Activated effector memory CD4-positive, alpha-beta T cell treated with anti-CD3 and anti-CD28 coated beads, Interleukin-2, amount 50 U/mL, for 16 hours (primary cell): ENCODE measurements around the gene RABL2B.
A peak's percentile ranks its signal among the peaks of the same experiment; 100 is the strongest.
"Not testable (repeated sequence)": the region's sequence is repeated elsewhere in the genome, so short reads cannot be mapped to it uniquely, and the experiment has no call there.

Experiments used
- DNase-seq: peaks from one replicate; pipeline ENCODE4 v3.0.0-alpha.2; 2020

The RABL2B gene

DNA sequence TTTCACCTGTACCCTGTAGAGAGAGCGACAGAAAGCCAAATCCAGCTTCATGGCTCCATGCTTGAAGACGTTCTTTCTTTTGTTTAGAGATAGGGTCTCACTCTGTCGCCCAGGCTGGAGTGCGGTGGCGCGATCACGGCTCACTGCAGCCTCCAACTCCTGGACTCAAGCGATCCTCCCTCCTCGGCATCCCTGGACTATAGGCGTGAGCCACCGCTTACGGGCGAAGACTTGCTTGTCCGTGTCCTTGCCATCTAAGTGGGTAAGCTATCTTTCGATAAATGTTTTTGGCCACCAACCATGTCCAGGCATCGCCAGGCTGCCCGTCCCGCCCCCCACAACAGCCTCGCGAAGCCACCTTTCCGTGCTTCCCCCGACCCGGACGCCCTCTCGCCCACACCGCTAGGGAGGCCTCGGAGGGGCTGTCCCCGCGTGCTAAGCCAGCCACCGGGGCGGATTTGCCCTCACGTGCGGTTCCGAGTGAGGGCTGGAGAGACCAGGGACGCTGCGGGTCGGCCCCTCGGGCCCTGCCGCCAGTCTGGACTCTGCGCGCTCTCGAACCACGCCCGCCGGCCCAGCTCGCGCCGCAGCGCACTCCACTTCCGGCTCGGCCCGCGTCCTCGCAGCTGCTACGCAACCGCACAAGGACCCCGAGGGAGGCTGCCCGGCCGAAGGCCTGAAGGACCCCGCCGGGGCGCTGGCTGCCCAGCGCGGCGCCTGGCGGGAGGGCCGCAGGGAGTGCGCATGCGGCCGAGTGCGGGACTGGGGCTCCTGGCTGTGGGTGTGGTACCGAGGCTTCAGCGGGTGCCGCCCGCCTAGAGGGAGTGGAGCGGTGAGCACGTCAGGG lies at the start of gene RABL2B:
Gene RABL2B, minus strand, starts transcription at position 604 of the 847 bp plus-strand sequence. CDS start 1,342 bp downstream, outside the sequence.
- peak; percentile 96 for DNase-seq

DNA sequence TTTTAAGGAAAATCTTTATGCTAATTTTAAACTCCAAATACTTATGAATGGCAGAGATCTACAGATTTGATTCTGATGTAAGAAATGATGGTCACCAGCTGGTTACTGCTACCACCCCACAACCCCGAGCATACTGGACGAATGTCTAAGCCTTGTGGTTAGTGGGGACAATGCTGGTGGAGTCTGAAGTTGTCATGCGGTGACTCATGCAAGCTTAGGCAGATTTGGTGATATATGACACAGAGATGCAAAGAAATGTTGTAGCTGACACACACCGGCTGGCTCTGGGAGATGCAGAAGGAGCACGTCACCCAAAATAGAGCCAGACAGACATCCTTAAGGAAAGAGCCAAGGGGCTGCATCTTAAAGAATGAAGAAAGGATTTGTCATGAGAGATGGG lies 3.5 kb upstream of the RABL2B start:
- DNase-seq = not testable (repeated sequence)

DNA sequence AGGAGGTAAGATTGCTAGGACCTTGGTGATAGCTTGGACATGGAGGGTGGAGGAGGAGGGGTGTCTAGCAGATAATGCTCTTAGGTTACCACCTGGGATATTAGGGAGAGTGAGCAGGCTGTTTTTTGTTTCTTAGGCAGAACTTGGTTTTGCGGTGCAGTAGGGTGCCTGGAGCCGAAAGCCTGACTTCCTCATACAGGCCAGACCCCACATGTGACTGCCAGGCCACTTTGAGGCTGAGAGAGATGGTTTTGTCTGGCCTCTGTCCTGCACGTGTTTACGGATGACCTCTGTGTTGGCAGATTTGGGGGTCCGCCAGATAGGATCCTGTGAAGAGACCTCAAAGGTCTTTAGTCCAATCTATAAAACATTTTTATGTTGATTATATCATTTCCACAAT lies 1.9 kb upstream of the RABL2B start:
- DNase-seq = not testable (repeated sequence)

DNA sequence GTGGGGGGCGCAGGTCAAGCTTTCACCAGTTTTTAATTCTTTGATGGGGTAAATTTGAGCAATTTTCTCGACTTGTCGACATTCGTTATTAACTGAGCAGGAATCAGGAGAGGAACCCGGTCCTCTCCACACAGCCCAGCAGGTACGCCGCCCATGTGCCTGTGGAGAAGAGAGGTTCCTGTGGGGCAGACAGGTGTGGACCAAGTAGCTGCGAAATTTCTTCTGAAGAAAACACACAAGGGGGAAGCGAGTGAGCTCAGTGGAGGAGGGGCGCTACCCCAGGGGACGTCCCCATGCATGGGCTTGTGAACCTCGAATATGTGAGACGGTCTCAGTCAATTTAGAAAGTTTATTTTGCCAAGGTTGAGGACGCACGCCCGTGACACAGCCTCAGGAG lies 442 bp upstream of the RABL2B start:
- DNase-seq = not testable (repeated sequence)

DNA sequence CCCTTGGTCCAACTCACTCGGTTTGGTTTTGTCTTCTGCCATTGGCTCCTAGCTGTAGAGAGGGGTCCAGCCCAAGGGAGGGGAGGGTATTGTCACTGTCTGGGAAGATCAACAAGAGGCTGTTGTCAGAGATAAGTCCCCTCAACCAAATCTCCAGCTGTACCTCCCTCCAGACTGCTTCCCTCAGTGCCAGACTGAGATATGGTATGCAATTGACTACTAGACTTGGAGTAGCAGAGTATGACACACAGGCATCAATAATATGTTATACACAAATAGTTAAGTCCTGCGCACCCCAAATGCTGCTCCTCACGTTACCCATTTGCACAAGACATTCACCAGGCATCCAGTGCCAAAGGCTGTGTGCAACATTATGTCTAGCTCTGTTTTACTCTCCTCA lies 1.2 kb downstream of the RABL2B start:
- DNase-seq = not testable (repeated sequence)

DNA sequence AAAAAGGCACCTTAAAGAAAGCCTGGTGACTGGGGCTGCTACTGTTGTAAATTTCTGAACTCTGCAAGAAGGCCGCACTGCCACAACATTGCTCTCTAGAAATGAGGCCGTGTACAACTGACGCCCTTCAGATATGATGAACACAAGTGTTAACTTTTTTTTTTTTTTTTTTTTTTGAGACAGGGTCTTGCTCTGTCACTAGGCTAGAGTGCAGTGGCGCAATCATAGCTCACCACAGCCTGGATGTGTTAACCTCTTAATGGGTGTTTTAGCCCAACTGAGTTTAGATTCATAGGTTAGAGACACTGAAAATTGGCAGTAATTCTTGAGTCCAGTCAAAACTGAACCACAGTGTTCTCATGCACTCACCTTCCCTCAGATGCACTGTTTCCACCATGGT lies 3.2 kb downstream of the RABL2B start:
- not testable (repeated sequence) for DNase-seq

DNA sequence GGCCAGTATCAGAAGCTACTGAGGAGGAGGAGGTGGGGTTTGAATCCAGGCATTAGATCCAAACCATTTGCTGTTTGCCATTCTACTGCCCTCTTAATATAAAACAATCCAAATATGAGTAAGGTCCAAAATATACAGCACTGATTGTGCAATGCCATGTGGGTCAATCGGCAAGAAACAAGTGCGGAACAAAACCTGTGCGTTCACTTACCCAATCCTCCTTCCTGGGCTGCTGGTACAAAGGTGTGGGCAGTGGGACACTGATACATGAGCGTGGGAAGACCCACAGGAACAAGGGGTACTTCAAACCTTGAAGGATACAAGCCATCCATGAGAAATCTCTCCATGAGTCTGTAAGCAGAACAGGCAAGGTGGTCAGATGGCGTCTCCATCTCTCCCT lies 5.8 kb downstream of the RABL2B start:
- DNase-seq = not testable (repeated sequence)

DNA sequence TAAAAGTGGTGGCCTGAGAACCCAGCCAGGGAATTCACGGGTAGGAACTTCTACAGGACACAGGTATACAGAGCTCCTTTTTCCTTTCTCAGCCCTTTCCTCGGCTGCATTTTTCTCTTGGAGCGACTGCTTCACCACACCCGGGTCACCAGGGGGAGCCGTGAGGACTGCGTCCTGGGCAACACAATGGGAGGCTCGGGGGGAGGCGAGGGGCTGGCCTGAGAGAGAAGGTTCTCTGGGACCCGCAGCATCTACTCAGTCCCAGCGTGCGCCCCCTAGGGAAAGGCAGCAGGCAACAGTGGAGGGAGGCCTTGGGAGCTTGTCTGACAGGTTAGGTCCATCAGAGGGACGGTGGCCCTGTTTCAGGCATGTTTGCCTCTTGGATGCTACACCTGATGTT lies 8.3 kb downstream of the RABL2B start:
- not testable (repeated sequence) for DNase-seq

DNA sequence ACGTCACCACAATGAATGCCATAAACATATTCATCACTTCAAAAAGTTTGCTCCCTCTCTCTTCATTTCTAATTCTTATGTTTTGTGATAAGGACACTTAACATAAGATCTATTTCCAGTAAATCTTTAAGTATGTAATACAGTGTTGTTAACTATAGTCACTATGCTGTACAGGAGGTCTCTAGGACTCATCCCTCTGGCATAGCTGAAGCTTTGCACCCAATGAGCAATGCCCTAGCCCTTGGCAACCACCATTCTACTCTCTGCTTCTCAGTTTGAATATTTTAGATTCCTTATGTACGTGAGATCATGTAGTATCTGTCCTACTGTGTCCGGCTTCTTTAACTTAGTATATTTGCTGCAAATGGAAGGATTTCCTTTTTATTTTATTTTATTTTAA lies 19.1 kb downstream of the RABL2B start:
- DNase-seq = not testable (repeated sequence)

DNA sequence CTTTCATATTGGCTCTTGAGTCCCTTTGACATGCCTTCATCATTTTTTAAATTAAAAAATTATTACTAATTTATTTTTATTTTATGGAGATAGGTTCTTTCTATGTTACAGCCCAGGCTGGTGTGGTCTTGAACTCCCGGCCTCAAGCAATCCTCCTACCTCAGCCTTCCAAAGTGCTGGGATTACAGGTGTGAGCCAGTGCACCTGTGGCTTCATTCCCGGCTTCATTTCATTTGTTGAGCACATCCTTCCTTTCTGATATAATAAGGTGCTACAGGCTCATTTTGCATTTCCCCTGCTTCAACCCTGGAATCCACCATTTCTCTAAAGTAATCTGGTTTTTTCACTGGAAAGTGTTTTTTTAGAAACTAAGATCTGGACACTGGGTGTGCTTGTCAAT lies 21.6 kb downstream of the RABL2B start:
- DNase-seq = not testable (repeated sequence)

DNA sequence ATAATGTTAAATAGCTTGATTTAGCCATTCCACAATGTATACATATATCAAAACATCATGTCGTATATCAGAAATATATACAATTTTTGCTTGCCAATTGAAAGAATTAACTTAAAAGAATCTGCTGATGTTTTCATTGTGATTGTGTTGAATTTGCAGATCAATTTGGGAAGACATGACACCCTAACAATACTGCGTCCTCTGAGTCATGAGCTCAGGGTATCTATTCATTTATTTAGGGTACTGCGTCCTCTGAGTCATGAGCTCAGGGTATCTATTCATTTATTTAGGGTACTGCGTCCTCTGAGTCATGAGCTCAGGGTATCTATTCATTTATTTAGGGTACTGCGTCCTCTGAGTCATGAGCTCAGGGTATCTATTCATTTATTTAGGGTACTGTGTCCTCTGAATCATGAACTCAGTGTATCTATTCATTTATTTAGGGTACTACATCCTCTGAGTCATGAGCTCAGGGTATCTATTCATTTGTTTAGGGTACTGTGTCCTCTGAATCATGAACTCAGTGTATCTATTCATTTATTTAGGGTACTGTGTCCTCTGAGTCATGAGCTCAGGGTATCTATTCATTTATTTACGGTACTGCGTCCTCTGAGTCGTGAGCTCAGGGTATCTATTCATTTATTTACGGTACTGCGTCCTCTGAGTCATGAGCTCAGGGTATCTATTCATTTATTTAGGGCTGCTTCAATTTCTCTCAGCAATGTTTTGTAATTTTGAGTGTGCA lies 23.7 kb downstream of the RABL2B start:
- not testable (repeated sequence) for DNase-seq

DNA sequence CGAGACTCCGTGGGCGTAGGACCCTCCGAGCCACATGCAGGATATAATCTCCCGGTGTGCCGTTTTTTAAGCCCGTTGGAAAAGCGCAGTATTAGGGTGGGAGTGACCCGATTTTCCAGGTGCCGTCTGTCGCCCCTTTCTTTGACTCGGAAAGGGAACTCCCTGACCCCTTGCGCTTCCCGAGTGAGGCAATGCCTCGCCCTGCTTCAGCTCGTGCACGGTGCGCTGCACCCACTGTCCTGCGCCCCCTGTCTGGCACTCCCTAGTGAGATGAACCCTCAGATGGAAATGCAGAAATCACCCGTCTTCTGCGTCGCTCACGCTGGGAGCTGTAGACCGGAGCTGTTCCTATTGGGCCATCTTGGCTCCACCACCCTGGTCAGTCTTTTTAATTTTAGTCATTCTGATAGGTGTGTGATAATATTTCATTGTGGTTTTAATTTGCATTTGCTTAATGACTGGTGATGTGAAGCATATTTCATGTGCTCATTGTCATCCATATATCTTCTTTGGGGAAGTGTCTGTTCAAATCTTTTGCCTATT lies 26.4 kb downstream of the RABL2B start:
- DNase-seq = peak; percentile 87

DNA sequence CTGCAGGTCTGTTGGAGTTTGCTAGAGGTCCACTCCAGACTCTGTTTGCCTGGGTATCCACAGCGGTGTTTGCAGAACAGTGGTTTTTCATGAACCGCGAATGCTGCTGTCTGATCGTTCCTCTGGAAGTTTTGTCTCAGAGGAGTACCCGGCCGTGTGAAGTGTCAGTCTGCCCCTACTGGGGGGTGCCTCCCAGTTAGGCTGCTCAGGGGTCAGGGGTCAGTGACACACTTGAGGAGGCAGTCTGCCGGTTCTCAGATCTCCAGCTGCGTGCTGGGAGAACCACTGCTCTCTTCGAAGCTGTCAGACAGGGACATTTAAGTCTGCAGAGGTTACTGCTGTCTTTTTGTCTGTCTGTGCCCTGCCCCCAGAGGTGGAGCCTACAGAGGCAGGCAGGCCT lies 27.0 kb downstream of the RABL2B start:
- not testable (repeated sequence) for DNase-seq

DNA sequence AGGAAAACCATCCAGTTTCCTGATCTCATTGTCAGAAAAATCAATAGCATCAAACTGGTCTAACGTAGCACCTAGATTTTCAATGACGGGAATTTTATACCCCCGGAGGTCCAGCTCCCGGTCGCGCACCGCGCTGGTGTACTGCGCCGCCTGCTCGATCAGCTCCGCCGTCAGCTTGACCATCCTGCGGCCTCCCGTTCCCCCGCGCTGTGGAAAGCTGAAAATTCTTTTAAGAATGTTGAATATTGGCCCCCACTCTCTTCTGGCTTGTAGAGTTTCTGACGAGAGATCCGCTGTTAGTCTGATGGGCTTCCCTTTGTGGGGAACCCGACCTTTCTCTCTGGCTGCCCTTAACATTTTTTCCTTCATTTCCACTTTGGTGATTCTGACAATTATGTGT lies 28.2 kb downstream of the RABL2B start:
- not testable (repeated sequence) for DNase-seq

DNA sequence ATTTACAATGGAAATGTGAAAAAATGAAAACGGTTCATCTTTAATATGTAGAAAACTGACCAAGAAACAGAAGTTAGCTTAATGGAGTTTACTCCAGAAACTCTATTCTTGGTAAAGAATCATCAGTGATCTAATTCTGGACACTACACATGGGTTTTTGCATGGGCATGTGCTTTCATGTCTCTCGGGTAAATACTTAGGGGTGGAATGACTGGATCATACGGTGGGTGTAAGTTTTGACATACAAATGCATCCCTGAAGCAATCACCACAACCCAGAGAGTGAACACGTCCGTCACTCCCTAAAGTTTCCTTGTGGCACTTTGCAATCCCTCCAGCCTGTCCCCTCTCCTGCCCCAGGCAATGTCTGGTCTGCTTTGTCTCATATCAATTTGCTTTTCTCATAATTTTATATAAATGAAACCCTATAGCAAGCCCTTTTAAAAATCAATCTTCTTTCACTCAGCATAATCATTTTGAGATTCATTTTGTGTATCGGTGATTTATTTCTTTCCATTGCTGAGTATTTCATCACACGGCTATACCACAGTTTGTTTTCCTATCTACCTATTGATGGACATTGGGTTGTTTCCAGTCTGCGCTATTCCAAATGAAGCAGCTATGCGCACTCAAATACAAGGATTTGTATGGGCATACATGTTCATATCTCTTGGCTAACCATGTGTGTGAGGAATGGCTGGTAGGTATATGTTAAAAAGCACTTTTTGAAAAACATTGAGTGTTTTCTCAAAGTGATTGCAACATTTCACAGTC lies 33.9 kb downstream of the RABL2B start:
- DNase-seq = not testable (repeated sequence)

DNA sequence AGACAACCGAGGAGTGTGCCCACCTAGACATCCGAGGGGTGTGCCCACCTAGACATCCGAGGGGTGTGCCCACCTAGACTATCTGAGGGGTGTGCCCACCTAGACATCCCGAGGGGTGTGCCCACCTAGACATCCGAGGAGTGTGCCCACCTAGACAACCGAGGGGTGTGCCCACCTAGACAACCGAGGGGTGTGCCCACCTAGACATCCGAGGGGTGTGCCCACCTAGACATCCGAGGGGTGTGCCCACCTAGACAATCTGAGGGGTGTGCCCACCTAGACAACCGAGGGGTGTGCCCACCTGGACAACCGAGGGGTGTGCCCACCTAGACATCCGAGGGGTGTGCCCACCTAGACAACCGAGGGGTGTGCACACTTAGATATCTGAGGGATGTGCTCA lies 34.8 kb downstream of the RABL2B start:
- DNase-seq = not testable (repeated sequence)

DNA sequence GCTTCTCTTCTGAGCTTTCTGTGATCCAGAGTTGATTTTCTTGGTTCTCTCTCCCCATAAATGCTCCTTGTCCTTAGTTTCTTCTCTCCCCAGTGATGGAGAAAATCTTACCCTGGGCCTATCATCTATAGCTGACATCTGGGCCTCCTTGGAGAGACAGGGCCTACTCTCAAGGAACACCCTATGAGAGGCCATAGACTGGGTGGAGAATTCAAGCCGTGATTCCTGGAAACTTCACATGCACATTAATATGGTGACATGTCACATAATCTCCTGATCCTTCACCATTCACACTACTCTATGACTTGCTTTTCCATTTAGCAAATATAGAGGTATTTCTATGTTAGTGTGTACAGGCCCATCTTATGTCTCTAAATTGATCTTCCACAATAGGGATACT lies 35.9 kb downstream of the RABL2B start:
- not testable (repeated sequence) for DNase-seq

DNA sequence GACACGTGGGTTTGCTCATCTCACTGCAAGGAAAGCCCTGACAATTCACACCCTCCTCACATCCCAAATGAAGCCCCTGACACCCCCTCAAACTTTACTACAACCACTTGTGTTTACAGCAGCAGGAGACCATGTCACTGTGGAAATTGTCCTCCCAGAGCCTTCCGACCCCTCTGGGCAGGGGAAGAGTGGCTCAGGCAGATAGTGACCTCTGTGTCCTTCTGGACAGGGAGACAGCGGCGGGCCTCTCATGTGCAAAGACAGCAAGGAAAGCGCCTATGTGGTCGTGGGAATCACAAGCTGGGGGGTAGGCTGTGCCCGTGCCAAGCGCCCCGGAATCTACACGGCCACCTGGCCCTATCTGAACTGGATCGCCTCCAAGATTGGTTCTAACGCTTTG lies 39.0 kb downstream of the RABL2B start:
- not testable (repeated sequence) for DNase-seq

DNA sequence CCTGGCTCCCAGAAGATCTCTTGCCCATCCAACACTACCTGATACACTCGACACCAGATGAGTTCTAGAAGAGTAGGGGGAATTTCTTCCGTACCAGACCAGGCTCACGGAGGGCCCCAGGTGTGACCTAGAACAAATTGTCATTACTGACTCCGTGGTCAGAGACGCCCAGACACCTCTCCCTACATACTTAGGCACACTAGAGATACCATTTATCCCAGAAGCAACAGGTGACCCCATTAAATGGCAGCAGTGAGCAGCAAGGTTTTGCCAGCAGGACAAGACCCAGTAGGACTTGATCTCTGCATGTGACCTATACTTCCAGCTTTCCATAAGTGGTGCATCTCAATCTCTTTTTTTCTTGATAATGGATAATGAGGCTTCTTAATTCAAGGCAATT lies 42.7 kb downstream of the RABL2B start:
- DNase-seq = not testable (repeated sequence)

DNA sequence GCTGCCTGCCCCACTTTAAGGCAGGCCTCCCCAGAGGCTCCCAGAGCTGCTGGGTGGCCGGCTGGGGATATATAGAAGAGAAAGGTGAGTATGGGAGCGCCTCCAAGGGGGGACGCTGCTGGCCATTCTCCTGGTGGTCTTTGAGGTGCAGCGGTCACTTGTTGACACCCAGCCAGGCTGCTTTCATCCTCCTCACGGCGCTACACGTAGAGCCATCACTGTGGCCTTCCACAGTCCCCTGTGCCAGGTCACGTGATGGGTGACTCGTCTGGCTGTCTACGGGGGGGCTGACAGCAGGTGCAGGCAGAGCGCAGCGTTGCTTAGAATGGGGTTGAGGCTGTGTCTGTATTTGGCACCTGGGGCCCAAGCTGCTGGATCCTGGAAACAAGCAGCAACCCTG lies 43.5 kb downstream of the RABL2B start:
- DNase-seq = no peak

DNA sequence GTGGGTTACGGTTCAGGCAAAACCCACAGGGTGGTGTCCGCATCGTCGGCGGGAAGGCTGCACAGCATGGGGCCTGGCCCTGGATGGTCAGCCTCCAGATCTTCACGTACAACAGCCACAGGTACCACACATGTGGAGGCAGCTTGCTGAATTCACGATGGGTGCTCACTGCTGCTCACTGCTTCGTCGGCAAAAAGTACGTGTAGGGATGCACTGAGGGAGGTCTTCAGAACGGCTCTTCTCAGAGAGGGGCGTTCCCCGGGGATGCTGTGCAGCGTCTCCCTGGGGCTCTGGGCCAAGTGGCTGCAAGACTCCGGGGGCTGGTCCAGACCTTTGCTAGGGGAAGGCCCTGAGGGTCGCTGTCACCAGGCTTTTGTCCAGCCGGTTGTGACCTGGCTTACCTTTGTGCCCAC lies 44.2 kb downstream of the RABL2B start:
- DNase-seq = peak; percentile 54

DNA sequence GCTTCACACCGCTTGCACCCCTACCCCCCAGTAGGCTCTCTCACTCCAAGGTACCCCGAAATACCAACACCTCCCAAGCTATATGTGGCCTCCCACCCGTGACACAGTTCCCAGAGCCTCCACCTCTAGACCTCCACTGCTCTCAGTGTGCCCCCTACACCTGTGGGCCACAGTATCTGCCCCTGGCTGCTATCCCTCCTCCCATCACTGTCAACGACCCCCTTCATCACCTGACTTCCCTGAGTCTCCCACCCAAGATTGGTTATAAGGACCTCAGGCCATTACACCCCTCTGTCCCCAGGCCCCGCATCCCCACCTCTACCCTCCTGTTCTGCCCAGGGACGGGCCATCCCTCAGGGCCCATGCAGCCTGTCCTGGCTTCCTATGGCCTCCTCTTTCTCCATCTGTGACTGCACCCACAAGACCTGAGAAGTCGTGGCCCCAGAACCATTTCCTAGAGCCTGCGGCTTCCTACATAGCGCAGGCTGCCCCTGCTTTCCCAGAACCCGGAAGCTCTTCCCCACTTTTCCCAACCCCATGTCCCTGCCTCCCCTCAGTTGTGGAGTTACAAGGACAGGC lies 44.7 kb downstream of the RABL2B start:
- DNase-seq = peak; percentile 46
